HEK293T (cell line): Measurements from ENCODE around the gene ANKRD11.

Experiments used
- CTCF ChIA-PET: fragments of 350-600 bp; formaldehyde crosslinking; extraction: SDS; loops from one replicate; lab custom pipeline; 2021; ENCODE audit warnings: antibody characterized with exemption, inconsistent platforms; lab: Yijun Ruan, JAX
- POLR2A ChIA-PET: fragments of 350-600 bp; formaldehyde crosslinking; extraction: SDS; loops from one replicate; lab custom pipeline; 2020; ENCODE audit warnings: antibody characterized with exemption, inconsistent platforms; lab: Yijun Ruan, JAX
- DNase-seq: peaks from one replicate; pipeline ENCODE4 v3.0.0; 2012; ENCODE audit warnings: mixed read lengths; ENCODE audit errors: extremely low spot score
- ARNT ChIP-seq: fragments of 450-650 bp; IDR thresholded peaks from 2 replicates; pipeline ENCODE4 v1.6.1; 2017; ENCODE audit warnings: mild to moderate bottlenecking
- BHLHE40 ChIP-seq: fragments of 450-650 bp; IDR thresholded peaks from 2 replicates; pipeline ENCODE4 v1.6.1; 2016; ENCODE audit warnings: mild to moderate bottlenecking, moderate library complexity, borderline replicate concordance
- CTBP1 ChIP-seq: fragments of 450-650 bp; IDR thresholded peaks from 2 replicates; pipeline ENCODE4 v1.6.1; 2016; ENCODE audit warnings: borderline replicate concordance
- ELF4 ChIP-seq: fragments of 450-650 bp; IDR thresholded peaks from 2 replicates; pipeline ENCODE4 v1.6.1; 2017; ENCODE audit warnings: antibody characterized with exemption
- FOXA1 ChIP-seq: fragments of 450-650 bp; IDR thresholded peaks from 2 replicates; pipeline ENCODE4 v1.6.1; 2016; ENCODE audit warnings: mild to moderate bottlenecking
- FOXK2 ChIP-seq: fragments of 450-650 bp; IDR thresholded peaks from 2 replicates; pipeline ENCODE4 v1.6.1; 2016; ENCODE audit warnings: mild to moderate bottlenecking
- FOXM1 ChIP-seq: fragments of 450-650 bp; IDR thresholded peaks from 2 replicates; pipeline ENCODE4 v1.6.1; 2017; ENCODE audit warnings: mild to moderate bottlenecking, borderline replicate concordance
- HDGF ChIP-seq: fragments of 450-650 bp; IDR thresholded peaks from 2 replicates; pipeline ENCODE4 v1.6.1; 2017; ENCODE audit warnings: antibody characterized with exemption, borderline replicate concordance
- L3MBTL2 ChIP-seq: fragments of 450-650 bp; conservative IDR thresholded peaks from 2 replicates; pipeline ENCODE4 v1.6.1; 2016; ENCODE audit warnings: mild to moderate bottlenecking
- LEF1 ChIP-seq: fragments of 450-650 bp; IDR thresholded peaks from 2 replicates; pipeline ENCODE4 v1.6.1; 2017; ENCODE audit warnings: mild to moderate bottlenecking, borderline replicate concordance
- NFRKB ChIP-seq: fragments of 450-650 bp; IDR thresholded peaks from 2 replicates; pipeline ENCODE4 v1.6.1; 2016; ENCODE audit warnings: mild to moderate bottlenecking, moderate library complexity
- SP1 ChIP-seq: fragments of 450-650 bp; IDR thresholded peaks from 2 replicates; pipeline ENCODE4 v1.6.1; 2017
- SUZ12 ChIP-seq: fragments of 450-650 bp; IDR thresholded peaks from 2 replicates; pipeline ENCODE4 v1.6.1; 2016; ENCODE audit warnings: mild to moderate bottlenecking
- TARDBP ChIP-seq: fragments of 450-650 bp; IDR thresholded peaks from 2 replicates; pipeline ENCODE4 v1.6.1; 2016
- ZNF384 ChIP-seq: fragments of 450-650 bp; IDR thresholded peaks from 2 replicates; pipeline ENCODE4 v1.6.1; 2016
- TF ChIP-seq, protein P1 (sequence below): fragments of 450-650 bp; IDR thresholded peaks from 2 replicates; pipeline ENCODE4 v1.6.1; 2016

The ANKRD11 gene

DNA sequence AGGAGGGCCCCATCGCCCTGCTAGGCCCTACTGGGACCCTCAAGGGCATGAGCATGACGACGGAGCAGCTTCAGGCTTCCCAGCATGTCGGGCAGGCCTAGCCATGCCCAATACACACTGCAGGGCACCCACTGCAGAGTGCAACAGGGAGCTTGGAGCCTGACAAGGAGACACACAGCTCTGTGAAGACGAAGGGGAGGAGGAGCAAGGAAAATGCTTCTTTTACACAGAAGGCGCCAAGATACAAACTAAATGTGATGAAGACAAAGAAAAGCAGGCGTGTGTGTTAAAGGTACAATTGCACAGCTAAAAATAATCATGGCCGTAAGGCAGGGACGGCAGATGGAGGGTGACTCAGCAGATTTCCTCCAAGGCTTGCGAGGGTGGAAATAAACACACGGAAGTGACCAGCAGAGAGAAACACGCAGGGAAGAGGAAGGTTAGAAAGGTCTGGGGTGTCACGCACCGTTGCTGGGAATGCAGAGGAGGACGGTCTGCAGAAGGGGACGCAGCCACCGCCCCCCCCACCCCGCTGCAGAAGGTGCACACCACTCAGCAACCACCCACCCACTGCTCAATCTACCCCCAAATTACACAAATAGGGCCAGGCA is 164.4 kb downstream of the ANKRD11 start:
- DNase-seq, result no peak
- CTCF ChIA-PET, result no interaction called here
- POLR2A ChIA-PET, result no interaction called here
- TF ChIP-seq ARNT (no peak), HDGF (no peak), FOXA1 (no peak), ELF4 (no peak), FOXM1 (no peak), SUZ12 (no peak), CTBP1 (no peak), L3MBTL2 (no peak), SP1 (no peak), NFRKB (no peak), ZNF384 (no peak), LEF1 (no peak), FOXK2 (no peak)
- TF ChIP-seq, protein P1, sequence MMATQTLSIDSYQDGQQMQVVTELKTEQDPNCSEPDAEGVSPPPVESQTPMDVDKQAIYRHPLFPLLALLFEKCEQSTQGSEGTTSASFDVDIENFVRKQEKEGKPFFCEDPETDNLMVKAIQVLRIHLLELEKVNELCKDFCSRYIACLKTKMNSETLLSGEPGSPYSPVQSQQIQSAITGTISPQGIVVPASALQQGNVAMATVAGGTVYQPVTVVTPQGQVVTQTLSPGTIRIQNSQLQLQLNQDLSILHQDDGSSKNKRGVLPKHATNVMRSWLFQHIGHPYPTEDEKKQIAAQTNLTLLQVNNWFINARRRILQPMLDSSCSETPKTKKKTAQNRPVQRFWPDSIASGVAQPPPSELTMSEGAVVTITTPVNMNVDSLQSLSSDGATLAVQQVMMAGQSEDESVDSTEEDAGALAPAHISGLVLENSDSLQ, result no peak

DNA sequence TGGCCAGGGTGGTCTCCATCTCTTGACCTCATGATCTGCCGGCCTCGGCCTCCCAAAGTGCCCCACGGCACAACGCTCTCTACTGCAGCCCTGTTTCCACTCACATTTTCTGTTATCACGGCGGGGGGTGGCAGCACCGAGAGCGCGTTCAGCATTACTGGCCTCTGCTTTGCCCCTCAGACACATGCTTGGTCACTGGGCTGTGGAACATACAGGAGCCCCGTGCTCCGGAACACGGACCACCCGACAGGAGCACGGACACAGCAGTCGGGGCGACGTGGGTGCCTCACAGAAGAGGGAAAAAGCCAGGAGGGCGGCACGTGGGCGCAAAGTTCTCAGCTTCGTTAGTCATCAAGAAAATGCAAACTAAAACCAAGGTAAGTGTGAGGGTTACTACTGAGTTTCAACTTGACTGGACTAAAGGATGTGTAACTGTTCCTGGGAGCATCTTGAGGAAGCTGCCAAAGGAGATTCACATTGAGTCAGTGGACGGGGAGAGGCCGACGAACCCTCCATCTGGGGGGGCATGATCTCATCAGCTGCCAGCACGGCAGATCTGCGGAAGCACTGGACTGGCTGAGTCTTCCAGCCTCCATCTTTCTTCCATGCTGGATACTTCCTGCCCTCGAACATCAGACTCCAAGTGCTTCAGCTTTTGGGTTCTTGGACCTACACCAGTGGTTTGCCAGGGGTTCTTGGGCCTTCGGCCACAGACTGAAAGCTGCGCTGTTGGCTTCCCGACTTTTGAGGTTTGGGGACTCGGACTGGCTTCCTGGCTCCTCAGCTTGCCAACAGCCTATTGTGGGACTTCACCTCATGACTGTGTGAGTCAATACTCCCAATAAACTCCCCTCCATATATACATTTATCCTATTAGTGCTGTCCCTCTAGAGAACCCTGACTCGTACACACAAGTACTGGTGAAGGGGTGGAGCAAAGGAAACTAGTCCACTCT is 166.0 kb downstream of the ANKRD11 start:
- POLR2A ChIA-PET, result no interaction called here
- DNase-seq, result no peak
- CTCF ChIA-PET, result interaction anchor here (1.1 kb wide), 1 partner anchor 11 kb away, joined by 3 read pairs; no protein-coding TSS in a partner anchor
- TF ChIP-seq LEF1, result no peak
- TF ChIP-seq SUZ12, result no peak
- TF ChIP-seq HDGF, result no peak
- no peak for TF ChIP-seq FOXA1
- no peak for TF ChIP-seq ZNF384
- TF ChIP-seq, protein P1, result no peak
- TF ChIP-seq NFRKB, result no peak
- TF ChIP-seq TARDBP, result no peak
- TF ChIP-seq ARNT, result no peak
- no peak for TF ChIP-seq FOXM1
- TF ChIP-seq CTBP1, result no peak
- no peak for TF ChIP-seq L3MBTL2
- TF ChIP-seq FOXK2, result no peak
- no peak for TF ChIP-seq SP1
- TF ChIP-seq BHLHE40, result no peak
- TF ChIP-seq ELF4, result no peak

DNA sequence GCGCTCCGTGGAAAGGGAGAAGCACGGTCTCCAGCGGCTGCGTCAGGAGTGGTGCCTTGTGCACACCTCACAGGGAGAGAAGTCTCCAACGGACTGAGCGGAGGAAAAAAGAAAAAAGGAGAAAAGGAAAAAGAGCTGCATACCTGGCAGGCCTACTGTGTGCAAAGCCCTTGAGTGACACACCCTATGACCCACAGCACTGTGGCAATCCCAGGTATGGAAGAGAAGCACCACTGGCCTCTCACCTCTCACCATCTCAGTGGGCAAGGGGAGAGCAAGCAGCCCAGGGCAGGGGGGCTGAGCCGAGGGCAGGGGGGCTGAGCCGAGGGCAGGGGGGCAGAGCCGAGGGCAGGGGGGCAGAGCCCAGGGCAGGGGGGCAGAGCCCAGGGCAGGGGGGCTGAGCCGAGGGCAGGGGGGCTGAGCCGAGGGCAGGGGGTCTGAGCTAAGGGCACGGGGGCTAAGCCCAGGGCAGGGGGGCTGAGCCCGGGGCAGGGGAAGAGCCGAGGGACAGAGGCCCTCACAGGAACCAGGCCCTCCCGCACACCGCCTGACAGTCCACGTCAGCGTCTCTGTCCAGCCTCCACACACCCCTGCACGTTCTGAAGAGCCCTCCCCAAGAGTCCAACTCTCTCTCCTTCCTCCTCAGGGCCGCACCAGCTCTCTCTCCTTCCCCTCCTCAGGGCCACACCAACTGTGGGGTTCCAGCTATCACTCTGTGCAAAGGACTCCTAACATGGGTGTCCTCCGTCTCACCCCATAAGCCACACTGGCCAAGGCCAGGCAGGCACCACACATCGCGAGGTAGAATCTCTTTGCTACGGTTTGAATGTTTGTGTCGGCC is 167.0 kb downstream of the ANKRD11 start:
- ChIA-PET CTCF (interaction anchor here (1.1 kb wide), 1 partner anchor 12 kb away, joined by 3 read pairs; no protein-coding TSS in a partner anchor), POLR2A (no interaction called here)
- no peak for TF ChIP-seq FOXM1
- TF ChIP-seq ZNF384, result no peak
- TF ChIP-seq SUZ12, result no peak
- no peak for TF ChIP-seq TARDBP
- no peak for TF ChIP-seq FOXK2
- TF ChIP-seq SP1, result no peak
- no peak for TF ChIP-seq ELF4
- no peak for TF ChIP-seq NFRKB
- no peak for TF ChIP-seq ARNT
- no peak for TF ChIP-seq CTBP1
- no peak for TF ChIP-seq HDGF
- no peak for TF ChIP-seq LEF1
- TF ChIP-seq, protein P1, result no peak
- no peak for TF ChIP-seq L3MBTL2
- no peak for DNase-seq

DNA sequence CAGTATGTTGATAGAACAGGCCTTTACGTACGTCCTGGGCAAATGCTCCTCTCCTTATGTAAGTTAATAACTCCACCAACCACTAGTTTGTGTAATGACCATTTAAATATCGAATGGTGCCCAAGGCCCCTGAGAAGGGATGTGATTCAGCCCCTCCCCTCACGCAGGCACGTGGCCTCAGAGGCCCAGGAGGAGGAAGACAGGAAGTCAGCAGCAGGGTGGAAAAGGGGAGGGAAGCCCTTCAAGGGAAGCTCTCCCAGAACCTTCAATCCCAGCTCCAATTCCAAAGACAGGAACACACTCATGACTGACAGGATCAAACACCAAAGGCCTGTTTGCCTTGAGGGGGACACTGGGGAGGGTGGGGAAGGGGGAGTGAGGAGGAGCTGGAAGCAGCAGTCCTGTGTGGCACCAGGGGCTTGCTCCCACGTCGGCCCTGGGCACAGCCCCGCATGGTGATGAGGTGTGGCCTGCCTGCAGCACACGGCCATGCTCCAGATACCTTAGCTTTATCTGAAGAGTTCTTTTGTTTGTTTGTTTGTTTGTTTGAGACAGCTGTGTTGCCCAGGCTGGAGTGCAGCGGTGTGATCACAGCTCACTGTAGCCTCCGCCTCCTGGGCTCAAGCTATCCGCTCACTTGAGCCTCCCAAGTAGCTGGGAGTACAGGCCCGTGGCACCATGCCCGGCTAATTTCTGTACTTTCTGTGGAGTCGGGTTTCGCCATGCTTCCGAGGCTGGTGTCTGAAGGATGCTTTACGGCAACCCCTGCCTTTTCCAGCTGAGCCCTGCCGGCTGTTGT is 167.8 kb downstream of the ANKRD11 start:
- DNase-seq, result peak; percentile 52
- CTCF ChIA-PET, result interaction anchor here (0.9 kb wide), 1 partner anchor 14 kb away, joined by 3 read pairs; no protein-coding TSS in a partner anchor

More for the DNA sequence above, 167.8 kb downstream of the ANKRD11 start:
- POLR2A ChIA-PET, result no interaction called here
- TF ChIP-seq L3MBTL2 (peak; percentile 43; the same call in 1 of the 2 replicates), ZNF384 (no peak)
- TF ChIP-seq, protein P1, result 0 out of 2 replicates have a peak, but pooled peaks have one; percentile 11
